Calu3 (cell line): Measurements from ENCODE around the gene NOP56. TPM values are rescaled to one million over a fixed set of nuclear protein-coding genes. Genes with fewer than 3 reads are reported as not detected.

Source experiments
- BruUV-seq: library from RNA; stranded (reverse); fragments of 400-500 nt; replicated peaks from 2 replicates; lab custom pipeline; 2021; lab: Mats Ljungman, UMichigan
- CTCF ChIA-PET: fragments of 300-600 bp; sonication (Branson Sonifier 250); formaldehyde crosslinking; loops from one replicate; lab custom pipeline; 2022; ENCODE audit warnings: antibody characterized with exemption; lab: Charles Lee
- DNase-seq: peaks from one replicate; pipeline ENCODE4 v3.0.0; 2022
- H3K27ac Mint-ChIP-seq: one replicate; pipeline ENCODE4 v1.8.0; 2022; ENCODE audit warnings: mixed read lengths; ENCODE audit not compliant: unreplicated experiment
- H3K27me3 Mint-ChIP-seq: one replicate; pipeline ENCODE4 v1.8.0; 2022; ENCODE audit warnings: mixed read lengths; ENCODE audit not compliant: unreplicated experiment
- H3K36me3 Mint-ChIP-seq: one replicate; pipeline ENCODE4 v1.8.0; 2022; ENCODE audit warnings: mild to moderate bottlenecking, moderate library complexity, mixed read lengths; ENCODE audit not compliant: insufficient read depth, unreplicated experiment
- H3K4me1 Mint-ChIP-seq: one replicate; pipeline ENCODE4 v1.8.0; 2022; ENCODE audit warnings: mild to moderate bottlenecking, low read depth, mixed read lengths; ENCODE audit not compliant: unreplicated experiment
- H3K4me3 Mint-ChIP-seq: one replicate; pipeline ENCODE4 v1.8.0; 2022; ENCODE audit warnings: mild to moderate bottlenecking, low read depth, moderate library complexity, mixed read lengths; ENCODE audit not compliant: unreplicated experiment
- H3K9me3 Mint-ChIP-seq: one replicate; pipeline ENCODE4 v1.8.0; 2022; ENCODE audit warnings: low read depth, mixed read lengths; ENCODE audit not compliant: unreplicated experiment
- intact Hi-C: fragments of 100-400 bp; cut with micrococcal nuclease; formaldehyde crosslinking; loops from one replicate; pipeline ENCODE4 v1.10.0; 2022; ENCODE audit not compliant: unreplicated experiment
- total RNA-seq: library from RNA; stranded (reverse); gene quantifications from 2 replicates; pipeline ENCODE4 v1.2.3, GENCODE V29; 2022
- TF ChIP-seq, protein P1 (sequence below): fragments of 200-600 bp; IDR thresholded peaks from one replicate; pipeline ENCODE4 v1.8.0; 2022; ENCODE audit warnings: antibody characterized with exemption; ENCODE audit not compliant: unreplicated experiment

NOP56 gene
- total RNA-seq, 1 experiment from 2014 or later, result 303 TPM

DNA sequence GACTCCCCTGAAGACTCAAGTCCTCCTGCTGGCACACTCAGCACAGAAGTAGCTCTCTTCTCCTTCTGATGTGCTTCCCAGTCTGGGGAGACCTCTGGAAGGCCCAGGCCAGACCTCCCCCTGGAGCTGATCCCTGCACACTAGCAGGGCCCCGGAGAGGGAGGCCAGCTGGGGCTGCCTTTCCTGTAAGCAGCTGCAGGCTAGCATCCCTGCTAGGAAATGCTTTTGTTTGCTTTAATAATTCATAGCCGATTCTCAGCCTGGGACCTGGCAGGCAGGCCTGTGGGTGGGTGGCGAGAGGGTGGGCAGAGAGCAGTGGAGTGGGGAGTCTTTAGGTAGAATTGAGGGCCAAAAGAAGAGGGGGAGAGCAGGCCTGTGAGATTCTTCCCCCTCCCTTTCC lies 45.3 kb downstream of the NOP56 start:
- Mint-ChIP-seq H3K9me3 (no peaks in the 10 kb centered on the region), H3K4me1 (no peaks in the 10 kb centered on the region), H3K36me3 (no peaks in the 10 kb centered on the region), H3K27ac (no peak overlapping the region), H3K27me3 (peaks cover 55% of the 10 kb centered on the region), H3K4me3 (no peak overlapping the region)
- BruUV-seq, result no TSS peak
- intact Hi-C loops, result no loop called here
- CTCF ChIA-PET, result no interaction called here
- TF ChIP-seq, protein P1, sequence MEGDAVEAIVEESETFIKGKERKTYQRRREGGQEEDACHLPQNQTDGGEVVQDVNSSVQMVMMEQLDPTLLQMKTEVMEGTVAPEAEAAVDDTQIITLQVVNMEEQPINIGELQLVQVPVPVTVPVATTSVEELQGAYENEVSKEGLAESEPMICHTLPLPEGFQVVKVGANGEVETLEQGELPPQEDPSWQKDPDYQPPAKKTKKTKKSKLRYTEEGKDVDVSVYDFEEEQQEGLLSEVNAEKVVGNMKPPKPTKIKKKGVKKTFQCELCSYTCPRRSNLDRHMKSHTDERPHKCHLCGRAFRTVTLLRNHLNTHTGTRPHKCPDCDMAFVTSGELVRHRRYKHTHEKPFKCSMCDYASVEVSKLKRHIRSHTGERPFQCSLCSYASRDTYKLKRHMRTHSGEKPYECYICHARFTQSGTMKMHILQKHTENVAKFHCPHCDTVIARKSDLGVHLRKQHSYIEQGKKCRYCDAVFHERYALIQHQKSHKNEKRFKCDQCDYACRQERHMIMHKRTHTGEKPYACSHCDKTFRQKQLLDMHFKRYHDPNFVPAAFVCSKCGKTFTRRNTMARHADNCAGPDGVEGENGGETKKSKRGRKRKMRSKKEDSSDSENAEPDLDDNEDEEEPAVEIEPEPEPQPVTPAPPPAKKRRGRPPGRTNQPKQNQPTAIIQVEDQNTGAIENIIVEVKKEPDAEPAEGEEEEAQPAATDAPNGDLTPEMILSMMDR, result no peak
- no peak for DNase-seq

DNA sequence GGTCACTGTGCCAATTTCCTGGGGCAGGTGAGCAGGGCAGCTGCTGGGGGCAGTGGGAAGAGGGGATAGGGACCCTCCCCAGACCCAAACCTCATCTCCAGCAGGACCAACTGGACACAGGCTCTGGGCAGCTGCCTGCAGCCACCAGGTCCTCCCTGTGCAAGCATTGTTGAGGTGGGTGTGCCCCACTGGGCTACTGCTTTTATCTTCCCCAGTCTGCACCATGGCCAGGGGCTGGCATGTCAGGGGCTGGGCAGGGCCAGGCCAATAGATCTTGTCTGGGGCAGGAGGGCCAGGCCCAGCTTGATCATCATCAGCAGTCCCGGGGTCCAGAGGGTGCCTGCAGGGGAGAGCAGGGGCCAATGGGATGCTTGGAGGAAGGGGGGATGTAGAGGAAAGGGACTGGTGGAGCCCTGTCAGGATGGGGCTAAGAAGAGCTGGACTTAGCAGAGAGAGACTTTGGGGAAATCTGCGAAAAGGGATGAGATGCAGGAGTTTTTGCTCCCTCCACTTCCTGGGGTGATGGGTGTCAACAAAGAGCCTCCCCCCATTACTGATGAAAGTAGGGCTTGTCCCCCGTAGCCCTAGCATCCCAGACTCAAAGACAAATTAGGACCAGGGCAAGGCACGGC lies 45.9 kb downstream of the NOP56 start:
- no peaks in the 10 kb centered on the region for H3K36me3 Mint-ChIP-seq
- H3K9me3 Mint-ChIP-seq, result no peaks in the 10 kb centered on the region
- BruUV-seq, result no TSS peak
- no peak for DNase-seq
- H3K4me3 Mint-ChIP-seq, result no peak overlapping the region
- TF ChIP-seq, protein P1, result no peak
- intact Hi-C loops, result no loop called here
- H3K27ac Mint-ChIP-seq, result no peak overlapping the region
- no peaks in the 10 kb centered on the region for H3K4me1 Mint-ChIP-seq
- CTCF ChIA-PET, result interaction anchor here (0.6 kb wide), 1 partner anchor 154 kb away, joined by 4 read pairs; no protein-coding TSS in a partner anchor
- peaks cover 55% of the 10 kb centered on the region for H3K27me3 Mint-ChIP-seq

DNA sequence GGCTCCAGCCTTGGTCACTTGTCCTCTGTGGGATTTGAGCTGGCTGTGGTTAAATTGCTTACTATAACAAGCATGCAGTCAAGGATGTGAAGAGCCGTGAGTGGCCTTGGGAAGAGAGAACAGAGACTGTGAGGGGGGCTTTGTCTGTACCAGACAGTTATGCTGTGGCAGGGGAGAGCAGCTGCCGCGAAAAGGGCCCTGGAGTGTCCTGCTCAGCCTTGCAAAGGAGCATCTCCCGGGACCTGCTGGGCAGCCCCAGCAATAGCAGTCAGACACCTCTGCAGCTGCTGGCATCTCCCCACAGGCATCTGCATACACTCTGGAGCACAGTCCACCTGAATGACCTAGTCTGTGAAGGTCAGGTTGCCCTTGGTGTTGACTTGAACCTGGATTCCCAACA lies 46.5 kb downstream of the NOP56 start:
- CTCF ChIA-PET, result interaction anchor here (0.6 kb wide), 1 partner anchor 155 kb away, joined by 4 read pairs; no protein-coding TSS in a partner anchor

DNA sequence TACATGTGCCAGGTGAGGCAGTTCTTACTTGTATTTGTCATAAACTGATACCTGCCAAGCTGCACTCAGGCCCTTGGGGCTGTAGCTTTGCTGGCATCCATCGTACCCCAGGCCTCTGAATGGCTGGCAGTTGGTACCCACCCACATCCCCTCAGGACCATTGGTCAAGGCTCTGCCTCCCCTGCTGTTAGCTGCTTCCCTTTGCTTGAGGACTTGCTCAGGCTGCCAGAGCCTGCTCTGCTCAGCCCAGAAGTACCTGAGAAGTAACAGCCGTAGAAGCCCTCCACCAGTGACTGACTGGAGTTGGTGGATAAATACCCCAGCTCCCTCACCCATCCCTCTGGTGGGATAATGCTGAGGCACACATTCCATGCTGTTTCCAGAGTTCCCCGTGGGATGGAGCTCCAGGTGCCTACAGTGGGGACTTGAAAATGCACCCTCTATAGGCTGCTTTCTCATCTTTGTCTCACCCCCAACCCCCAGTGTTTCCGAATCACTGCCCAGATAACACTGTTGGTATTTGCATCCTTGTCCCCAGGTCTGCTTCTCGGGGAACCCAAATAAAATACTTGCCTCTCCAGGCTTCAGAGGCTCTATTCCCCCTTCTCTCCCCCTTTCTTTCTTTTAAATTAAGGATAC lies 47.5 kb downstream of the NOP56 start:
- CTCF ChIA-PET, result no interaction called here
- H3K9me3 Mint-ChIP-seq, result no peaks in the 10 kb centered on the region
- intact Hi-C loops, result no loop called here
- no peak overlapping the region for H3K27ac Mint-ChIP-seq
- no TSS peak for BruUV-seq
- peaks cover 61% of the 10 kb centered on the region for H3K27me3 Mint-ChIP-seq
- DNase-seq, result no peak
- H3K36me3 Mint-ChIP-seq, result no peaks in the 10 kb centered on the region
- no peak overlapping the region for H3K4me3 Mint-ChIP-seq
- TF ChIP-seq, protein P1, result no peak
- H3K4me1 Mint-ChIP-seq, result no peaks in the 10 kb centered on the region

More for the DNA sequence above, 46.5 kb downstream of the NOP56 start:
- H3K27ac Mint-ChIP-seq, result no peak overlapping the region
- peaks cover 57% of the 10 kb centered on the region for H3K27me3 Mint-ChIP-seq
- H3K9me3 Mint-ChIP-seq, result no peaks in the 10 kb centered on the region
- intact Hi-C loops, result no loop called here
- BruUV-seq, result no TSS peak
- no peaks in the 10 kb centered on the region for H3K4me1 Mint-ChIP-seq
- H3K36me3 Mint-ChIP-seq, result no peaks in the 10 kb centered on the region
- H3K4me3 Mint-ChIP-seq, result no peak overlapping the region
- TF ChIP-seq, protein P1, result no peak
- DNase-seq, result no peak
